Measurements from ENCODE around the gene ADIPOQ. TPM values are rescaled to one million over a fixed set of nuclear protein-coding genes. Genes with fewer than 3 reads are reported as not detected.

The ADIPOQ gene
- total RNA-seq, 1 experiment from 2014 or later = not detected

DNA sequence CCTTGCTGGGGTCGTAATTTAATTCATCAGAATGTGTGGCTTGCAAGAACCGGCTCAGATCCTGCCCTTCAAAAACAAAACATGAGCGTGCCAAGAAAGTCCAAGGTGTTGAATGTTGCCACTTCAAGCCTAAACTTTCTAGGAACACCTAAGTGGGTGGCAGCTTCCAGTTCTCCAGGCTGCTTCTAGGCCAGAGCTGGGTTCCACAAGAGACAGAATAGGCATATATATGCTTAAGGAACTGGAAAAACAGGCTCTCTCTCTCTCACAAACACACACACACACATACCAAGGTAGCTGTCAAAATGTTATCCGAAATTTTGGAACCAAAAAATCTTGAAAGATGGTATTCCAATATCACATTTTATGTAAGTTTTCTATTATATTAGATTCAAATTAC lies 890 bp upstream of the ADIPOQ start:
- POLR2A ChIA-PET (ENCODE audit: unreplicated experiment) = interaction anchor here (0.7 kb wide), 1 partner anchor 88 kb away, joined by 10 read pairs; no protein-coding TSS in a partner anchor
- no peaks in the 10 kb centered on the region for H4K20me1 ChIP-seq (ENCODE audit: low read length)
- TF ChIP-seq EZH2 (IDR thresholded peaks at IDR 0.05; ENCODE audit: low read length, unreplicated experiment) = no peak
- TF ChIP-seq EZH2phosphoT487 (IDR thresholded peaks at IDR 0.05; ENCODE audit: borderline replicate concordance, low read length) = no peak
- TF ChIP-seq, protein P1, sequence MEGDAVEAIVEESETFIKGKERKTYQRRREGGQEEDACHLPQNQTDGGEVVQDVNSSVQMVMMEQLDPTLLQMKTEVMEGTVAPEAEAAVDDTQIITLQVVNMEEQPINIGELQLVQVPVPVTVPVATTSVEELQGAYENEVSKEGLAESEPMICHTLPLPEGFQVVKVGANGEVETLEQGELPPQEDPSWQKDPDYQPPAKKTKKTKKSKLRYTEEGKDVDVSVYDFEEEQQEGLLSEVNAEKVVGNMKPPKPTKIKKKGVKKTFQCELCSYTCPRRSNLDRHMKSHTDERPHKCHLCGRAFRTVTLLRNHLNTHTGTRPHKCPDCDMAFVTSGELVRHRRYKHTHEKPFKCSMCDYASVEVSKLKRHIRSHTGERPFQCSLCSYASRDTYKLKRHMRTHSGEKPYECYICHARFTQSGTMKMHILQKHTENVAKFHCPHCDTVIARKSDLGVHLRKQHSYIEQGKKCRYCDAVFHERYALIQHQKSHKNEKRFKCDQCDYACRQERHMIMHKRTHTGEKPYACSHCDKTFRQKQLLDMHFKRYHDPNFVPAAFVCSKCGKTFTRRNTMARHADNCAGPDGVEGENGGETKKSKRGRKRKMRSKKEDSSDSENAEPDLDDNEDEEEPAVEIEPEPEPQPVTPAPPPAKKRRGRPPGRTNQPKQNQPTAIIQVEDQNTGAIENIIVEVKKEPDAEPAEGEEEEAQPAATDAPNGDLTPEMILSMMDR (conservative IDR thresholded peaks at IDR 0.05; ENCODE audit: low read depth, low read length) = no peak
- ATAC-seq (peak; percentile 60; the same call in 1 of the 2 replicates), DNase-seq (peak; percentile 43)
- H3K4me1 ChIP-seq (ENCODE audit: insufficient read depth, low read length) = no peaks in the 10 kb centered on the region
- H2AFZ ChIP-seq (ENCODE audit: low read length) = no peak overlapping the region
- H3K9me3 ChIP-seq (ENCODE audit: low read length) = no peaks in the 10 kb centered on the region
- no peaks in the 10 kb centered on the region for H3K79me2 ChIP-seq (ENCODE audit: low read length)
- no peak overlapping the region for H3K4me3 ChIP-seq (ENCODE audit: low read length)
- H3K4me2 ChIP-seq (ENCODE audit: low read length) = no peak overlapping the region
- H3K27me3 ChIP-seq (ENCODE audit: low read length) = peaks cover 5% of the 10 kb centered on the region; the same call in 1 of the 2 replicates
- no peak overlapping the region for H3K9ac ChIP-seq (ENCODE audit: low read length)
- BruUV-seq (replicated peaks) = no TSS peak
- no peak overlapping the region for H3K27ac ChIP-seq (ENCODE audit: low read length)
- no peaks in the 10 kb centered on the region for H3K9me2 ChIP-seq (replicated peaks; ENCODE audit: low read length)
- intact Hi-C loops (cut with micrococcal nuclease) = no loop called here
- CTCF ChIA-PET = interaction anchor here (0.6 kb wide), 1 partner anchor 271 kb away, joined by 3 read pairs; no protein-coding TSS in a partner anchor
- H3K36me3 ChIP-seq (ENCODE audit: low read depth, low read length) = no peaks in the 10 kb centered on the region
- no peaks in the 10 kb centered on the region for H3F3A ChIP-seq (ENCODE audit: low read length, unreplicated experiment)

DNA sequence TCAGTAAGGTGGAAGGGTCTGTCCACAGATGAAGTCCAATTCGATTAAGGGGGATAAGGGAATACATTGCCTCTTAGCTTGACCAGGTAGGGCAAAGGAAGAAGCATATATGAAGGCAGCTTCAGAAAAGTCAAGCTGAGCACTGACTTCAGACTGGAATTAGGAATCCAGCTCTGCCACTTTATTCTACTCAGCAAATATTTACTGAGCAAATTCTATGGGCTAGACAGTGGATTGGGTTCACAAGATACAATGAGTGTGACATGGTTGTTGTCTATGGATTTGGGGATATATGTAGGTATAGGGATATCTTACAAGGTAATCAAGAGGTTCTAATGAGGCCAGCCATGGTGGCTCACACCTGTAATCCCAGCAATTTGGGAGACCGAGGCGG lies 526 bp downstream of the ADIPOQ start:
- Histone ChIP-seq H4K20me1 (ENCODE audit: low read length) (no peaks in the 10 kb centered on the region), H3K9ac (ENCODE audit: low read length) (no peak overlapping the region), H3K36me3 (ENCODE audit: low read depth, low read length) (no peaks in the 10 kb centered on the region), H3K4me1 (ENCODE audit: insufficient read depth, low read length) (no peaks in the 10 kb centered on the region), H3K27ac (ENCODE audit: low read length) (no peak overlapping the region), H3K9me3 (ENCODE audit: low read length) (no peaks in the 10 kb centered on the region), H3K4me3 (ENCODE audit: low read length) (no peak overlapping the region), H3K27me3 (ENCODE audit: low read length) (peaks cover 10% of the 10 kb centered on the region), H3F3A (ENCODE audit: low read length, unreplicated experiment) (no peaks in the 10 kb centered on the region), H3K79me2 (ENCODE audit: low read length) (no peaks in the 10 kb centered on the region), H3K4me2 (ENCODE audit: low read length) (no peak overlapping the region), H2AFZ (ENCODE audit: low read length) (no peak overlapping the region), H3K9me2 (replicated peaks; ENCODE audit: low read length) (no peaks in the 10 kb centered on the region)
- TF ChIP-seq EZH2 (IDR thresholded peaks at IDR 0.05; ENCODE audit: low read length, unreplicated experiment) (no peak), EZH2phosphoT487 (IDR thresholded peaks at IDR 0.05; ENCODE audit: borderline replicate concordance, low read length) (no peak)
- TF ChIP-seq, protein P1 (conservative IDR thresholded peaks at IDR 0.05; ENCODE audit: low read depth, low read length) = no peak
- ATAC-seq (no peak), DNase-seq (peak; percentile 20)
- POLR2A ChIA-PET (ENCODE audit: unreplicated experiment) = no interaction called here
- no TSS peak for BruUV-seq (replicated peaks)
- CTCF ChIA-PET = no interaction called here
- intact Hi-C loops (cut with micrococcal nuclease) = no loop called here

DNA sequence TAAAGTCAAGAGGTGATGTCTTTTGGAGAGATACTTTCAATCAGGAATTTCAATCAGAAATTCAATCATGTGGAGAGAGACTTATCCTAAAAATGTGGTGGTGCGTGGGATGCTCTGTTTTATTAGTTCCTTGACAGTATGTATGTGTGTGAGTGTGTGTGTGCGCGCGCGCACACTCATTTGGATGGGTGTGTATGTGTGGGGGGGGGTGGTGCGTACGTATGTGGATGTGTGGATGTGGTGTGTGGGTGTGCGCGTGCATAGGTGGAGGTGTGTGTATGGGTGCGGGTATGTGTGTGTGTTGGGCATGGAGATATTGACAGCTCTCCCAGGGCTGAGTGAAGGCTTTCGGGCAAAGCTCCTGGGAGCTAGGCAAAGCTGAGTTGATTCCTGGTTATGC lies 2.4 kb downstream of the ADIPOQ start:
- Histone ChIP-seq H3K9ac (ENCODE audit: low read length) (no peak overlapping the region), H3K4me3 (ENCODE audit: low read length) (no peak overlapping the region), H3K9me2 (replicated peaks; ENCODE audit: low read length) (no peaks in the 10 kb centered on the region), H3K27me3 (ENCODE audit: low read length) (peaks cover 10% of the 10 kb centered on the region), H3K9me3 (ENCODE audit: low read length) (no peaks in the 10 kb centered on the region), H4K20me1 (ENCODE audit: low read length) (no peaks in the 10 kb centered on the region), H3K4me2 (ENCODE audit: low read length) (no peak overlapping the region), H2AFZ (ENCODE audit: low read length) (no peak overlapping the region), H3K4me1 (ENCODE audit: insufficient read depth, low read length) (no peaks in the 10 kb centered on the region), H3F3A (ENCODE audit: low read length, unreplicated experiment) (no peaks in the 10 kb centered on the region), H3K79me2 (ENCODE audit: low read length) (no peaks in the 10 kb centered on the region), H3K27ac (ENCODE audit: low read length) (no peak overlapping the region), H3K36me3 (ENCODE audit: low read depth, low read length) (no peaks in the 10 kb centered on the region)
- no TSS peak for BruUV-seq (replicated peaks)
- POLR2A ChIA-PET (ENCODE audit: unreplicated experiment) = no interaction called here
- TF ChIP-seq, protein P1 (conservative IDR thresholded peaks at IDR 0.05; ENCODE audit: low read depth, low read length) = no peak
- TF ChIP-seq EZH2 (IDR thresholded peaks at IDR 0.05; ENCODE audit: low read length, unreplicated experiment) = no peak
- TF ChIP-seq EZH2phosphoT487 (IDR thresholded peaks at IDR 0.05; ENCODE audit: borderline replicate concordance, low read length) = no peak
- ATAC-seq = no peak
- CTCF ChIA-PET = no interaction called here
- no peak for DNase-seq
- intact Hi-C loops (cut with micrococcal nuclease) = no loop called here
